HG02610 (cell line): ENCODE data around the gene SPAG16.
"Not testable (repeated sequence)": the region's sequence is repeated elsewhere in the genome, so short reads cannot be mapped to it uniquely, and the experiment has no call there.

ENCODE experiments used
- ATAC-seq: cut with Tn5 transposase; IDR thresholded peaks from one replicate; pipeline ENCODE4 v1.9.1; 2021; ENCODE audit warnings: mild to moderate bottlenecking, moderate library complexity; ENCODE audit not compliant: unreplicated experiment

The SPAG16 gene

GRCh38 chr2:213407027-213407426 is 122.8 kb downstream of the SPAG16 start:
- ATAC-seq, result not testable (repeated sequence)

- not testable (repeated sequence) for ATAC-seq
Measured at GRCh38 chr2:213408426-213409070, 124.3 kb downstream of the SPAG16 start.

- not testable (repeated sequence) for ATAC-seq
Measured at GRCh38 chr2:213410687-213411086, 126.4 kb downstream of the SPAG16 start.

- ATAC-seq, result no peak
Measured at GRCh38 chr2:213411582-213412289, 127.5 kb downstream of the SPAG16 start.

GRCh38 chr2:213415093-213415492 is 130.8 kb downstream of the SPAG16 start:
- no peak for ATAC-seq

- no peak for ATAC-seq
Measured at GRCh38 chr2:213416832-213417231, 132.6 kb downstream of the SPAG16 start.

- no peak for ATAC-seq
Measured at GRCh38 chr2:213419980-213420379, 135.7 kb downstream of the SPAG16 start.

- no peak for ATAC-seq
Measured at GRCh38 chr2:213420828-213421385, 136.6 kb downstream of the SPAG16 start.

- ATAC-seq, result no peak
Measured at GRCh38 chr2:213422211-213422610, 137.9 kb downstream of the SPAG16 start.

GRCh38 chr2:213425618-213426017 is 141.4 kb downstream of the SPAG16 start:
- ATAC-seq, result no peak

GRCh38 chr2:213429516-213429915 is 145.3 kb downstream of the SPAG16 start:
- no peak for ATAC-seq

GRCh38 chr2:213443921-213444320 is 159.7 kb downstream of the SPAG16 start:
- no peak for ATAC-seq

- ATAC-seq, result no peak
Measured at GRCh38 chr2:213451542-213452239, 167.4 kb downstream of the SPAG16 start.

GRCh38 chr2:213455316-213456008 is 171.2 kb downstream of the SPAG16 start:
- ATAC-seq, result no peak

- no peak for ATAC-seq
Measured at GRCh38 chr2:213475433-213475832, 191.2 kb downstream of the SPAG16 start.

GRCh38 chr2:213476641-213477040 is 192.4 kb downstream of the SPAG16 start:
- no peak for ATAC-seq

GRCh38 chr2:213490087-213490486 is 205.8 kb downstream of the SPAG16 start:
- no peak for ATAC-seq

GRCh38 chr2:213491376-213491775 is 207.1 kb downstream of the SPAG16 start:
- no peak for ATAC-seq

- ATAC-seq, result no peak
Measured at GRCh38 chr2:213496226-213496625, 212.0 kb downstream of the SPAG16 start.

- no peak for ATAC-seq
Measured at GRCh38 chr2:213500881-213501280, 216.6 kb downstream of the SPAG16 start.

GRCh38 chr2:213524164-213524563 is 239.9 kb downstream of the SPAG16 start:
- ATAC-seq, result no peak
